ENCODE measurements around the gene THSD8. TPM values are rescaled to one million over a fixed set of nuclear protein-coding genes. Genes with fewer than 3 reads are reported as not detected.
"Not testable (repeated sequence)": the region's sequence is repeated elsewhere in the genome, so short reads cannot be mapped to it uniquely, and the experiment has no call there.

Gene THSD8
- total and polyA plus RNA-seq, 4 donors, result 5.9 to 8.7 (median 6.5) TPM; not detected in 1

DNA sequence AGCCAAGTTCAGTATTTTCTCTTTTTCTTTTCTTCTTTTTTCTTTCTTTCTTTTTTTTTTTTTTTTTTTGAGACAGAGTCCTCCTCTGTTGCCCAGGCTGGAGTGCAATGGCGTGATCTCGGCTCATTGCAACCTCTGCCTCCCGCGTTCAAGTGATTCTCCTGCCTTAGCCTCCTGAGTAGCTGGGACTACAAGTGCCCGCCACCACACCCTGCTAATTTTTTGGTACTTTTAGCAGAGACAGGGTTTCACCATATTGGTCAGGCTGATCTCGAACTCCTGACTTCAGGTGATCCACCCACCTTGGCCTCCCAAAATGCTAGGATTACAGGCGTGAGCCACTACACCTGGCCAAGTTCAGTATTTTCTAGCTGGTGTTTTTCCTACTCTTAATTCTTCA is 4.3 kb upstream of the THSD8 start:
- not testable (repeated sequence) for DNase-seq (ENCODE audit: low read depth in 4 of 6, low spot score in 6 of 6); H3K27ac ChIP-seq (ENCODE audit: low read depth, low read length); H3K4me3 ChIP-seq (ENCODE audit: low read depth, low read length); H3K9me3 ChIP-seq (ENCODE audit: control insufficient read depth, insufficient read depth, low read length); H3K27me3 ChIP-seq (ENCODE audit: control insufficient read depth, insufficient read depth, low read length)
- 97% methylated on average over 7 of the region's 7 CpGs for WGBS (ENCODE audit: insufficient coverage)
- peaks cover 52% of the 10 kb centered on the region for H3K4me1 ChIP-seq (ENCODE audit: control insufficient read depth, insufficient read depth, low read length)
- peaks cover 36% of the 10 kb centered on the region for H3K36me3 ChIP-seq (ENCODE audit: control insufficient read depth, insufficient read depth, low read length)

DNA sequence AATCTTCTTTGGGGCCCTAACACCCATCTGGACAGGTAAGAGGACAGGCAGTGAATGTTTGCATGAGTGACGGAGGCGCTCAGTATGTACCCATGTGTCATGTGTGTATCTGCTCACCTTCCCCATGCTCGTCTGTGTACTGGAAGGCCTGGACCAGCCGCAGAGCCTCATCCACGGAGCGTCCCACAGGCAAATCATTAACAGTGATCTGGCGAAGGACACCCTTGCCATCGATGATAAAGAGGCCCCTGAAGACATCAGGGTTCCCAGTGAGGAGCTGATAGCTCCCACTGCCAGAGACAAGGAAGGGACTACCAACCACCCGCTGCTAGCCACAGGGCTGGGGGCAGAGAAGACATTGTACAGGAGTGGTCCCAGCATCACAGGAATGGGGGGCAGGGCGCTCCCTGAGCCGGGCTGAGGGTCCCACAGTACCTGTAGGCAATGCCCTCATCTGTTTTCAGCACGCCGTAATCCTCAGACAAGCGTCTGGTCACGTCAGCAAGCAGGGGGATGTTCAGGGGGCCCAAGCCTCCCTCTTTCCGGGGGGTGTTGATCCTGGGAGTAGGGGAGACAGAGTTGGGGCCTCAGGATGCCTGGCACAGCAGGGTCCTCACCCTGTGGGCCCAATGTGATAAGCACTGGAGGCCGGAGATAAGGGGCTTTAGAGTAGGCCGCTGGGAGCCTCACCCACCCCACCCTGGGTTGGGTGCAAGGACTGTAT is 2.0 kb upstream of the THSD8 start:
- no peak for DNase-seq (ENCODE audit: low read depth in 4 of 6, low spot score in 6 of 6)
- 90% methylated on average over 18 of the region's 18 CpGs for WGBS (ENCODE audit: insufficient coverage)
- H3K27ac ChIP-seq (ENCODE audit: low read depth, low read length), result no peak overlapping the region
- no peaks in the 10 kb centered on the region for H3K27me3 ChIP-seq (ENCODE audit: control insufficient read depth, insufficient read depth, low read length)
- peaks cover 42% of the 10 kb centered on the region for H3K4me1 ChIP-seq (ENCODE audit: control insufficient read depth, insufficient read depth, low read length)
- no peaks in the 10 kb centered on the region for H3K9me3 ChIP-seq (ENCODE audit: control insufficient read depth, insufficient read depth, low read length)
- peaks cover 36% of the 10 kb centered on the region for H3K36me3 ChIP-seq (ENCODE audit: control insufficient read depth, insufficient read depth, low read length)
- H3K4me3 ChIP-seq (ENCODE audit: low read depth, low read length), result no peak overlapping the region

DNA sequence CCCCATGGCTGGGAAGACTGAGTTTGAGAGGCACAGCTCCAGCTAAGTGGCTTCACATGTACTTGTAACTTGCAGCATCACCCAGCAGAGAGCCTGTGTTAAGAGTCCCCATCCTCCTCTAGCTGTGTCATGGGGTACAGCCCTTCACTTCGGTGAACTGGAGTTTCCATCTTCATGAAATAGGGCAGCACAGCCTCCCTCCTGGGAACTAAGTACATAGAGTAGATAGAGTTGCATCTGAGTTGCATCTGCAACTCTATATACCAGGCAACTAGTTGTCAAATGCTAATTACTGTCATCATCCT is 1.5 kb upstream of the THSD8 start:
- no peaks in the 10 kb centered on the region for H3K9me3 ChIP-seq (ENCODE audit: control insufficient read depth, insufficient read depth, low read length)
- H3K27ac ChIP-seq (ENCODE audit: low read depth, low read length), result no peak overlapping the region
- H3K4me1 ChIP-seq (ENCODE audit: control insufficient read depth, insufficient read depth, low read length), result peaks cover 42% of the 10 kb centered on the region
- no CpG with 5 or more reads among the region's 1 CpG for WGBS (ENCODE audit: insufficient coverage)
- DNase-seq (ENCODE audit: low read depth in 4 of 6, low spot score in 6 of 6), result no peak
- no peaks in the 10 kb centered on the region for H3K27me3 ChIP-seq (ENCODE audit: control insufficient read depth, insufficient read depth, low read length)
- peak overlapping the region; percentile 97 for H3K4me3 ChIP-seq (ENCODE audit: low read depth, low read length)
- peaks cover 36% of the 10 kb centered on the region for H3K36me3 ChIP-seq (ENCODE audit: control insufficient read depth, insufficient read depth, low read length)

DNA sequence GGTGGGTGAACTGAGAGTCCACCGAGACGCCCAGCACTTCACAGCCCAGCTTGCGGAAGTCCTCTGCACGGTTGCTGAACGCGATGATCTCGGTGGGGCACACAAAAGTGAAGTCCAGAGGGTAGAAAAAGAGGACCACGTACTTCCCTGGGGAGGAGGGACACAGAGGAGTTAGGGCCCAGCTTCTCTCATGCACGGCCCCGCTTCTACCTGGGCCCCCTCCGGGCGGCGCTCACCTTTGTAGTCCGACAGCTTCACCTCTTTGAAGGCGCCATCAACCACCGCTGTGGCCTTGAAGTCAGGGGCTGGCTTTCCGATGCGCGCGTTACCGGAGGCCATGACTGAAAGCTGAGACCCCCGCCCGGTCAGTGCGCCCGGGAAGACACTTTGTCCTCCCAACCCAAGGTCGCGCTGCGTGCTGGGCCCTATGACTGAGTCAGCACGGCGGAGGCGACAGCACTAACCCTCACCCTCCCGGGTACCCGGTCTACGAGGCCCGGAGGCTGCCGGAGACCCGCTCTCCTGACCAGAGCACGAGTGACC is 875 bp upstream of the THSD8 start:
- peak overlapping the region; percentile 76 for H3K27ac ChIP-seq (ENCODE audit: low read depth, low read length)
- peak overlapping the region; percentile 97 for H3K4me3 ChIP-seq (ENCODE audit: low read depth, low read length)
- H3K27me3 ChIP-seq (ENCODE audit: control insufficient read depth, insufficient read depth, low read length), result no peaks in the 10 kb centered on the region
- WGBS (ENCODE audit: insufficient coverage), result 2% methylated on average over 36 of the region's 38 CpGs
- H3K4me1 ChIP-seq (ENCODE audit: control insufficient read depth, insufficient read depth, low read length), result peaks cover 42% of the 10 kb centered on the region
- H3K9me3 ChIP-seq (ENCODE audit: control insufficient read depth, insufficient read depth, low read length), result no peaks in the 10 kb centered on the region
- peaks cover 36% of the 10 kb centered on the region for H3K36me3 ChIP-seq (ENCODE audit: control insufficient read depth, insufficient read depth, low read length)
- peak in 1 of 6 donors; percentile 49 for DNase-seq (ENCODE audit: low read depth in 4 of 6, low spot score in 6 of 6)

DNA sequence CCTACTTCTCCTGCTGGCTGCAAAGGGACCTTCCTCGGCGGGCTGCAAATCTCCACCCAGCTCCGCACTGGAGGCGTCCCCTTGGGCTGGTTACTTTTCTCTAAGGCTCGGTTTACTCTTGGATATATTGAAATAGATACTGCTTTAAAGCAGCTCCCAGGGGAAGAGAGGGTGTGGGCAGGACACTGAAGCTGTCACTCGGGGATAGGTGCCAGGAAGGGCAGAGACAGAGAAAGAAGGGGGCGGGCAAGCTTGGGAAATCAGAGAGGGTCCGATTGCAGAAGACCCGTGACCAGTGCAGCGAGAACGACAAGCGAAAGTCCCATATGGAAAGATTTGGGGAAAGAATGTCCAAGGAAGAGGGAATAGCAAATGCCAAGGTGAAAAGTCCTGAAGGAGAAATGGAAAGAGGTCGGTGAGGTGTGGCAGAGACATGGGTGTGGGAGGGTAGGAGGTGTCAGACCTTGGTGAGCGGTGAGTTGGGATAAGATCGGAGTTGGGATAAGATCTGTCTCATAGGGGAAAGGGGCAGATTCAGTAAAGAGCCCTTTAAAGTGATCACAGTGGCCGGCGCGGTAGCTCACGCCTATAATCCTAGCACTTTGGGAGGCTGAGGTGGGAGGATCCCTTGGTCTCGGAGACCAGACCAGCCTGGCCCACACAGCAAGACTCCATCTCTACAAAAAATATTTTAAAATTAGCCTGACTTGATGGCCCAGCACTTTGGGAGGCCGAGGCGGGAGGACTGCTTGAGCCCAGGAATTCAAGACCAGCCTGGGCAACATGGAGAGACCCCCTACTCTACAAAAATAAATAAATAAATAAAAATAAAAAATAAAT is 618 bp downstream of the THSD8 start:
- no peaks in the 10 kb centered on the region for H3K27me3 ChIP-seq (ENCODE audit: control insufficient read depth, insufficient read depth, low read length)
- DNase-seq (ENCODE audit: low read depth in 4 of 6, low spot score in 6 of 6), result no peak
- H3K27ac ChIP-seq (ENCODE audit: low read depth, low read length), result peak overlapping the region; percentile 76

DNA sequence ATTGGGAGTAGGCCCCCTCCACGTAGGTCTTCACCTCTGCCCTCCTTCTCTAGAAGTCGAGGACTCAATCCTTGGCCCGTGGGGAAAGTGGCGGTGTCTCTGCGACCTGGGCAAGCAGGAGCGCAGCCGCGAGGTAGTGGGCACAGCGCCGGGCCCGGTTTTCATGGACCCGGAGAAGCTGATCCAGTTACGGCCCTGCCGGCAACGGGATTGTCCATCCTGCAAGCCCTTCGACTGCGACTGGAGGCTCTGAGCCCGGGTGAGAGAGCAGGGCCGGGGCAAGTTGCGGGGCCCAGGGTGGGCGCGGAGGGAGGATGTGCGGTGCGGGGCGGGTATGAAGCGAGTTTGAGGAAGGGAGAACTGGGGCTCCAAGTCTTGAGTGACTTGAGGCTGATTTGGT is 2.2 kb downstream of the THSD8 start:
- no peaks in the 10 kb centered on the region for H3K9me3 ChIP-seq (ENCODE audit: control insufficient read depth, insufficient read depth, low read length)
- no peak for DNase-seq (ENCODE audit: low read depth in 4 of 6, low spot score in 6 of 6)
- 91% methylated on average over 24 of the region's 26 CpGs for WGBS (ENCODE audit: insufficient coverage)

More for the DNA sequence above, 618 bp downstream of the THSD8 start:
- WGBS (ENCODE audit: insufficient coverage), result 35% methylated on average over 11 of the region's 22 CpGs
- H3K4me1 ChIP-seq (ENCODE audit: control insufficient read depth, insufficient read depth, low read length), result peaks cover 48% of the 10 kb centered on the region
- H3K36me3 ChIP-seq (ENCODE audit: control insufficient read depth, insufficient read depth, low read length), result peaks cover 28% of the 10 kb centered on the region
- H3K4me3 ChIP-seq (ENCODE audit: low read depth, low read length), result peak overlapping the region; percentile 97
- H3K9me3 ChIP-seq (ENCODE audit: control insufficient read depth, insufficient read depth, low read length), result no peaks in the 10 kb centered on the region

DNA sequence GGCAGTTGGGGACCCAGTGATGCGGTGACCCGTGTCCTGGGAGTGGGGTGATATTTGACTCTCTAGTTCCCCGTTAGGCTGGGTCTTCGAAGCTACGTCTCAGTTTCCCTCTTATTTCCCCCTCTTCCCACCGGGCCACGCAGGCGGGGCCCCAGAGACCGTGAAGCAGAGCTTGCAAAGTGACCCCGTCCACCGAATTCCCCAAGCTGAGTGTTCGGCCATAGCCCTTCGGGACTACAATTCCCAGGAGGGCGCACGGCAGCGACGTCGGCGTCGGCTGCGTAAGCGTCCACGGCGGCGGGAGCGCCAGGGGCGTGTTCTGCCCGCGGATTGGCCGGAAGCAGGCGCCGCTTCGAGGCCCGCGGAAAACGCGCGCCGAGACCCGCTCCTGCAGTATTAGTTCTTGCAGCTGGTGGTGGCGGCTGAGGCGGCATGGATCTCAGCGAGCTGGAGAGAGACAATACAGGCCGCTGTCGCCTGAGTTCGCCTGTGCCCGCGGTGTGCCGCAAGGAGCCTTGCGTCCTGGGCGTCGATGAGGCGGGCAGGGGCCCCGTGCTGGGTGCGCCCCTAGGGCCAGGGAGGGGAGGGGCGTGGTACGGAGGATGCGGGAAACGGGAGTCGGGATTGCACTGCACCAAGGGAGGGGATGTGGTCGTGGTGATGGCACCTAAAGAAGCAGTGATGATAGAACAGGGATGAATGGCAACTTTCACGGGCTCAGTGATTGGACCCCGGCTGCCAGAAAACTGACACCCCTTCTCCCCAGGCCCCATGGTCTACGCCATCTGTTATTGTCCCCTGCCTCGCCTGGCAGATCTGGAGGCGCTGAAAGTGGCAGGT is 4.6 kb downstream of the THSD8 start, which contains the start of gene RNASEH2A:
RNASEH2A (plus strand) TSS at position 343 of the 840 bp plus-strand sequence; CDS start at position 433, 90 bp downstream.
- H3K36me3 ChIP-seq (ENCODE audit: control insufficient read depth, insufficient read depth, low read length), result peaks cover 22% of the 10 kb centered on the region
- 3% methylated on average over 61 of the region's 66 CpGs for WGBS (ENCODE audit: insufficient coverage)
- DNase-seq (ENCODE audit: low read depth in 4 of 6, low spot score in 6 of 6), result peak in 4 of 6 donors; percentile 80 to 97 (median 91)
- no peaks in the 10 kb centered on the region for H3K27me3 ChIP-seq (ENCODE audit: control insufficient read depth, insufficient read depth, low read length)
- H3K4me1 ChIP-seq (ENCODE audit: control insufficient read depth, insufficient read depth, low read length), result peaks cover 28% of the 10 kb centered on the region
- H3K27ac ChIP-seq (ENCODE audit: low read depth, low read length), result peak within 1 kb of the TSS; percentile 67
- no peaks in the 10 kb centered on the region for H3K9me3 ChIP-seq (ENCODE audit: control insufficient read depth, insufficient read depth, low read length)
- H3K4me3 ChIP-seq (ENCODE audit: low read depth, low read length), result peak within 1 kb of the TSS; percentile 79

More for the DNA sequence above, 2.2 kb downstream of the THSD8 start:
- H3K4me3 ChIP-seq (ENCODE audit: low read depth, low read length), result no peak overlapping the region
- peaks cover 50% of the 10 kb centered on the region for H3K4me1 ChIP-seq (ENCODE audit: control insufficient read depth, insufficient read depth, low read length)
- H3K36me3 ChIP-seq (ENCODE audit: control insufficient read depth, insufficient read depth, low read length), result peaks cover 21% of the 10 kb centered on the region
- H3K27me3 ChIP-seq (ENCODE audit: control insufficient read depth, insufficient read depth, low read length), result no peaks in the 10 kb centered on the region
- H3K27ac ChIP-seq (ENCODE audit: low read depth, low read length), result no peak overlapping the region

DNA sequence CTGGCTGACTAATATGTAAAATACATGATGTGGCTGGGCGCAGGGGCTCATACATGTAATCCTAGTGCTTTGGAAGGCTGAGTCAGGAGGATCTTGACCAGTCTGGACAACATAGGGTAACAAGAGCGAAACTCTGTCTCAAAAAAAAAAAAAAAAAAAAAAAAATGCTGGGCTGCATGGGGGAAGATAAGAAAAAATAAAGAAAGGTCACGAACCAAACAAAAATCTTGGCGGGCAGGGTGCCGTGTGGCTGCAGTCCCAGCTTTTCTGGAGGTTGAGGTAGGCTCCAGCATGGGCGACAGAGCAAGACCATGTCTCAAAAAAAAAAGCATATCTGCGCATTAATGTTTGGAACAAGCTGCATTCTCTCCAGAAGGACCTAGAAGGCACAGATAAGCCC is 13.2 kb downstream of the THSD8 start:
- Histone ChIP-seq H3K36me3 (ENCODE audit: control insufficient read depth, insufficient read depth, low read length) (peaks cover 49% of the 10 kb centered on the region), H3K4me3 (ENCODE audit: low read depth, low read length) (no peak overlapping the region), H3K4me1 (ENCODE audit: control insufficient read depth, insufficient read depth, low read length) (no peaks in the 10 kb centered on the region), H3K9me3 (ENCODE audit: control insufficient read depth, insufficient read depth, low read length) (no peaks in the 10 kb centered on the region), H3K27ac (ENCODE audit: low read depth, low read length) (no peak overlapping the region), H3K27me3 (ENCODE audit: control insufficient read depth, insufficient read depth, low read length) (no peaks in the 10 kb centered on the region)
- no peak for DNase-seq (ENCODE audit: low read depth in 4 of 6, low spot score in 6 of 6)
- 98% methylated on average over 6 of the region's 7 CpGs for WGBS (ENCODE audit: insufficient coverage)

DNA sequence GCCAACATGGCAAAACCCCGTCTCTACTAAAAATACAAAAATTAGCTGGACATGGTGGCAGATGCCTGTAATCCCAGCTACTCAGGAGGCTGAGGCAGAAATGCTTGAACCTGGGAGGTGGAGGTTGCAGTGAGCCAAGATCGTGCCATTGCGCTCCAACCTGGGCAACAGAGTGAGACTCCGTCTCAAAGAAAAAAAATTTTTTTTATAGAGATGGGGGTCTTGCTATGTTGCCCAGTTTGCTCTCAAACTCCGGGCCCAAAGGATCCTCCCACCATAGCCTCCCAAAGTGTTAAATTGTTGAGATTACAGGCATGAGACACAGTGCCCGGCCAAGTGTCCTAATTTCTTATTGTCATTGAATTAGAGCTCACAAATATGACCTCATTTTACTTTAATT is 15.3 kb downstream of the THSD8 start:
- H3K27ac ChIP-seq (ENCODE audit: low read depth, low read length); H3K9me3 ChIP-seq (ENCODE audit: control insufficient read depth, insufficient read depth, low read length); H3K27me3 ChIP-seq (ENCODE audit: control insufficient read depth, insufficient read depth, low read length); H3K4me3 ChIP-seq (ENCODE audit: low read depth, low read length); DNase-seq (ENCODE audit: low read depth in 4 of 6, low spot score in 6 of 6); H3K4me1 ChIP-seq (ENCODE audit: control insufficient read depth, insufficient read depth, low read length): not testable (repeated sequence)
- 100% methylated on average over 1 of the region's 6 CpGs for WGBS (ENCODE audit: insufficient coverage)
- H3K36me3 ChIP-seq (ENCODE audit: control insufficient read depth, insufficient read depth, low read length), result peaks cover 35% of the 10 kb centered on the region

Data from spinal cord (tissue), 10 donors.